Right cardiac atrium (tissue), 5 donors: Measurements from ENCODE around the gene MS4A1. TPM values are rescaled to one million over a fixed set of nuclear protein-coding genes. Genes with fewer than 3 reads are reported as not detected.
"Not testable (repeated sequence)": the region's sequence is repeated elsewhere in the genome, so short reads cannot be mapped to it uniquely, and the experiment has no call there.

Experiments used
- ATAC-seq, 2 donors: fragments of 200-7000 bp; cut with Tn5 transposase; one replicate each; pipeline versions ENCODE4 v1.8.0 to v1.9.1; 2020; ENCODE audit warnings: moderate library complexity in 2 of 2, mild to moderate bottlenecking in 1 of 2
- DNase-seq, 3 donors: peaks; one replicate each; pipeline ENCODE4 v3.0.0-alpha.2; 2020
- H3K27ac ChIP-seq: one replicate; pipeline ENCODE4 v1.5.1; 2013; ENCODE audit warnings: mild to moderate bottlenecking, low read length, control low read depth, moderate library complexity
- H3K27me3 ChIP-seq: one replicate; pipeline ENCODE4 v1.6.1; 2013; ENCODE audit not compliant: control insufficient read depth, insufficient read depth
- H3K4me1 ChIP-seq: one replicate; pipeline ENCODE4 v1.6.1; 2013; ENCODE audit warnings: low read length; ENCODE audit not compliant: control insufficient read depth, insufficient read depth
- H3K4me3 ChIP-seq: one replicate; pipeline ENCODE4 v1.5.1; 2013; ENCODE audit warnings: low read length, control low read depth
- H3K9me3 ChIP-seq: one replicate; pipeline ENCODE4 v1.6.1; 2013; ENCODE audit warnings: low read length; ENCODE audit not compliant: control insufficient read depth
- WGBS: extraction: QIAGEN DNeasy Blood & Tissue Kit; methylation state at CpG from one replicate; pipeline ENCODE4 v1.1.7; 2013; 5-methylcytosine and 5-hydroxymethylcytosine counted together
- intact Hi-C, 4 donors: fragments of 100-400 bp; cut with DNase I; formaldehyde crosslinking; loops; one replicate each; pipeline versions ENCODE4 v1.11.0 to v1.14.0; 2022 to 2023
- long read RNA-seq, 4 donors: library from polyadenylated mRNA; unstranded; transcript quantifications; one replicate each; pipeline ENCODE4 v2.0.0, GENCODE V29; 2020 to 2021
- polyA plus RNA-seq: library from polyadenylated mRNA; stranded (reverse); fragments of 200-250 nt; gene quantifications from one replicate; pipeline ENCODE4 v1.2.3, GENCODE V29; 2013
- total RNA-seq, 4 donors: library from RNA; stranded (reverse); fragmentation: NEBNext Ultra II Directional; extraction: Animal tissue kit (Norgen Biotek cat#: 25700); gene quantifications; one replicate each; pipeline ENCODE4 v1.2.1, GENCODE V29; 2021
- donor health status: healthy with polysubstance abuse.
- donor health status: DM: no; HTN: yes; CAD: no.
- donor health status: DM: no; HTN: no; CAD: no.
- donor health status: DM: no; HTN: yes; CAD: no; lungs with severe emphysema.
- donor health status: DM: yes; HTN: yes; CAD: no.

Gene MS4A1
- total RNA-seq (under 1 TPM in 1 of 4 donors, not detected in 3; 0.38 TPM), polyA plus RNA-seq (0.05 TPM)
- long read RNA-seq, donor 1: 0 reads
- long read RNA-seq, donor 2, partial matches to known transcripts: 1 of 1 reads
- long read RNA-seq, donor 2, other reads (novel, unspliced or antisense): 0 of 1 reads
- long read RNA-seq, donor 3: 0 reads
- long read RNA-seq, donor 4: 0 reads

DNA sequence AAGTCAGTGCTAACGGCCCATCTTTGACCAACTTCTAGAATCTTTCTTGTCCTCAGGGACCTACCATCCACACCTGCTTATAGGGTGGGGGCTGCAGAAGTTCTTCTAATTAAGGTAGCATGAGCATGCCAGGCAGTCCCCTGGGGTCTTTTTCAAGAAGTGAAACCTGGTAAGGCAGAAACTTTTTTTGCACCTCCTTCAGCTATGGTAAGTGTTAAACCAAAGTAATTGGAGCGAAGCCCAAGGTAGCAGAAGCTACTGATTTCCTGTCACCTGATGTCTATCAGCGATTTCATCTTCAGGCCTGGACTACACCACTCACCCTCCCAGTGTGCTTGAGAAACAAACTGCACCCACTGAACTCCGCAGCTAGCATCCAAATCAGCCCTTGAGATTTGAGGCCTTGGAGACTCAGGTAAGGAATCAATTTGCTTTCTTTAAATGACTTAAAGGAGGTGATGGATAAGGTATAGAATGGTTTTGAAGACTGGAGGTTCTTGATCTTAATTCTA, at the start of gene MS4A1:
MS4A1 (plus strand) TSS at position 317 of the 512 bp plus-strand sequence. CDS start 6,528 bp downstream, outside the sequence.
- no peaks in the 10 kb centered on the region for H3K4me1 ChIP-seq
- no peaks in the 10 kb centered on the region for H3K9me3 ChIP-seq
- no peak for DNase-seq
- no peak for ATAC-seq
- whole genome bisulfite sequencing: 72% methylated on average over 4 of the region's 4 CpGs
- intact Hi-C loops: no loop called here
- H3K27me3 ChIP-seq: no peaks in the 10 kb centered on the region
- H3K27ac ChIP-seq: no peak within 1 kb of the TSS
- H3K4me3 ChIP-seq: no peak within 1 kb of the TSS

DNA sequence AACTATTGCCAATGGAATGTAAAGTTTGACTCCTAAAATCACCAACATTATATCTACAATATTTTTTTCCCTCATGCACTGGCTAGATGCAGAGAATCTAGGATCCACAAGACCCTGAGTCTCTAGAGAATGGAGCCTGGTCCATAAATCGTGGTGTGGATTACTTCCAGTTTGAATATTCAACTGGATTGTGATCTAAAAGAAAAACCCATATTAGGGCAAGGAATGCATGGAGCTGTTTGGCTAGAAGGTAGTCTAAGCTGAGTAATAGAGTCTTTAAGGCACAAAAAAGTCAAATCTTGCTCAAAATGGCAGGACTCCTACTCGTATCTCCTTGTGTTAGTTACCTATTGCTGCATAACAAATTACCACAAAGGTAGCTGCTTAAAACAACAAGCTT, 35.6 kb upstream of the MS4A1 start:
- 15% methylated on average over 2 of the region's 2 CpGs for WGBS
- ATAC-seq (no peak), DNase-seq (no peak)
- H3K9me3 ChIP-seq: no peaks in the 10 kb centered on the region
- H3K4me1 ChIP-seq: no peaks in the 10 kb centered on the region
- no peaks in the 10 kb centered on the region for H3K27me3 ChIP-seq
- H3K27ac ChIP-seq: no peak overlapping the region
- intact Hi-C loops: no loop called here
- H3K4me3 ChIP-seq: no peak overlapping the region

DNA sequence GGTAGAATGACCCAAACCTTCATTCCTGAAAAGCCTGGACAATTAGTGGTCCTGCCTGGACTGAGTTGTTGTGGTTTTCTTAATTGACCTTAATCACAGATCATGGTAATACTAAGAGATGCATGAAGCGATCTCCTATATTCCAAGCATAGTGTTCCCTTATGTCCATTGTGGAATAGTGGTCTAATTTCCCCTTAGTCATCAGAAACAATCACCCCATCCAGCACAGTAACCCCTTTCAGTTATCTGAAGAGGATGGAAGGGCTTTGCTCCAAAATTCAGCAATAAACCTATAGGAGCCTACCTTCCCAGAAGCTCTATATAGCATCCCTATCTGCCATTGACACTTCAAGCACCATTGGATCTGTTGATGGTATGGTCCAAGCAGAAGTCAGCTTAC, 33.0 kb upstream of the MS4A1 start:
- DNase-seq (no peak), ATAC-seq (no peak)
- Histone ChIP-seq H3K4me1 (no peaks in the 10 kb centered on the region), H3K27ac (no peak overlapping the region), H3K27me3 (no peaks in the 10 kb centered on the region), H3K9me3 (no peaks in the 10 kb centered on the region), H3K4me3 (no peak overlapping the region)
- 76% methylated on average over 1 of the region's 1 CpG for WGBS
- intact Hi-C loops: no loop called here

DNA sequence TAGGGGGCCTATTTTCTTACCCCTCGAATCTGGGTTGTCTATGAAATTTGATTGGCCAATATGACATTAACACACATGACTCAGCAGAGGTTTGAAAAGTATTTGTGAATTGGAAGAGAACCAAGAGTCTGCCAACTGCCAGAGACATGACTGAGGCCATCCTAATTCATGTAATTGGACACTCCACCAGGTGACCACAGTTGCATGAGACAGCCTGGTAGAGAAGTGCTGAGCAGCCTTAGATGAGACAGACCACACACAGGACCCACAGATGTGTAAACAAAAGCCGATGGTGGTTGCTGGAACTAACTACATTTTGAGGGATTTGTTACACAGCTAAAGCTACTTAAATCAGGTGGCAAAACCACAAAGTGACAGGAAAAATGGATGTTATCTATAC, 27.1 kb upstream of the MS4A1 start:
- intact Hi-C loops: no loop called here
- 62% methylated on average over 2 of the region's 2 CpGs for WGBS

DNA sequence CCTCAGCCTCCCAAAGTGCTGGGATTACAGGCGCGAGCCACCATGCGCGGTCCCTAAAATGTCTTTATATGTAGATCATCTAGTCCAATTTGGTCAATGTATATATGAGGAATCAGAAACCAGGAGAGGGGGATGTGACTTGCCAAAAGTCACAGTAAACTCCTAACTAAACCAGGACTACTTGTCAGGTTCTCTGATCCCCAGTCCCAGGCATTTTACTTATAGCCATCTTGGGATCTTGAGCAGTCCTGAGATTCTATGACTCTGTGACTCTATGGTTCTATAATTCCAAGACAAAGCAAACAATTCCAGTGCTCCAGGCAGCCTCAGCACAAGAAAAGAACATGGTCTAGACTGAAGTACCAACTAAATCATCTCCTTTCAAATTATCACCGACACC, 26.4 kb upstream of the MS4A1 start, which contains the start of gene MS4A5:
MS4A5 (plus strand) TSS at position 301 of the 400 bp plus-strand sequence. CDS start 103 bp downstream, outside the sequence.
- WGBS: 96% methylated on average over 5 of the region's 5 CpGs
- no peak for DNase-seq
- no peaks in the 10 kb centered on the region for H3K9me3 ChIP-seq

More for the DNA sequence above, 27.1 kb upstream of the MS4A1 start:
- no peaks in the 10 kb centered on the region for H3K4me1 ChIP-seq
- ATAC-seq: no peak
- H3K27ac ChIP-seq: no peak overlapping the region
- H3K9me3 ChIP-seq: no peaks in the 10 kb centered on the region
- no peak for DNase-seq
- H3K4me3 ChIP-seq: no peak overlapping the region
- H3K27me3 ChIP-seq: peaks cover 4% of the 10 kb centered on the region

DNA sequence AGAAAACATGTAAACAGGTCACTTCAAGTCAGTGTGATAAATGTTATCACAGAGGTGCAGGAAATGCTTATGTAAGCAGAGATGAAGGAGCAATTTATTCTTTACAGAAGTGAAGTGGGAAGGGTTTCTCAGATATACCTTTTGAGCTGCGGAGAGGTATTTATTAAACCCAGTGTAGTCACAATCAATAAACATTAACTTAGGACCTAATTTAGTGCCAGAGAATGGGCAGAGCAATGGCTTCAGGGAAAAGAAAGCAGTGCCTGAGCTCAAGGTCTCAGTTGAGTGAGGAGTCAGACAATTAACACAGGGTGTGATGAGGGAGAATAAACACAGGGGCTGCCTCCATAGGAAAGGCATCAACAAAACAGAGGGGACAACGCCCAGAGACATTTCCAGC, 24.4 kb upstream of the MS4A1 start:
- intact Hi-C loops: no loop called here
- no peak for DNase-seq
- H3K4me1 ChIP-seq: no peaks in the 10 kb centered on the region
- no peak overlapping the region for H3K27ac ChIP-seq
- no peaks in the 10 kb centered on the region for H3K9me3 ChIP-seq
- ATAC-seq: no peak
- H3K4me3 ChIP-seq: no peak overlapping the region
- peaks cover 4% of the 10 kb centered on the region for H3K27me3 ChIP-seq
- WGBS: 73% methylated on average over 2 of the region's 2 CpGs

More for the DNA sequence above, 26.4 kb upstream of the MS4A1 start, which contains the start of gene MS4A5:
- Histone ChIP-seq H3K4me3 (no peak within 1 kb of the TSS), H3K27ac (no peak within 1 kb of the TSS), H3K27me3 (peaks cover 4% of the 10 kb centered on the region), H3K4me1 (no peaks in the 10 kb centered on the region)
- no peak for ATAC-seq
- intact Hi-C loops: no loop called here

DNA sequence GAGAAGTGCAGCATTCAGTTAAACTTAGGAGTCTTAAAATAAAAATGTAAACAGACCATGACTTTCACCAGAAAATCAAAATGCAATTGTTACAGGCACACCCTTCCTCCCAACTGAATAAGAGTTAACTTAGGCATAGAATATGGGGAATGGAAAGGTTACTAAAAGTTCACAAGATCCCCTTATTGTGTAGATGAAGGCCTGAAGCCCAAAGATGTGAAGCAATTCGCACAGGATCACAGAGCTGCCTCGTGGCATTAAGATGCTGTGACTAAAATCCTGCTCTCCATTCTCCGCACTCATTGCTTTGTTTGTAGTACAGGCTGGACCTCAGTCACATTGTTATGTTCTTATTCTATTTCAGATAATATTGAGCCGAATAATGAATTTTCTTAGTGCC, 22.2 kb upstream of the MS4A1 start:
- Histone ChIP-seq H3K27ac (no peak overlapping the region), H3K4me1 (no peaks in the 10 kb centered on the region), H3K4me3 (no peak overlapping the region), H3K27me3 (peaks cover 4% of the 10 kb centered on the region), H3K9me3 (no peaks in the 10 kb centered on the region)
- intact Hi-C loops: no loop called here
- no peak for DNase-seq
- 66% methylated on average over 4 of the region's 4 CpGs for WGBS
- ATAC-seq: no peak

DNA sequence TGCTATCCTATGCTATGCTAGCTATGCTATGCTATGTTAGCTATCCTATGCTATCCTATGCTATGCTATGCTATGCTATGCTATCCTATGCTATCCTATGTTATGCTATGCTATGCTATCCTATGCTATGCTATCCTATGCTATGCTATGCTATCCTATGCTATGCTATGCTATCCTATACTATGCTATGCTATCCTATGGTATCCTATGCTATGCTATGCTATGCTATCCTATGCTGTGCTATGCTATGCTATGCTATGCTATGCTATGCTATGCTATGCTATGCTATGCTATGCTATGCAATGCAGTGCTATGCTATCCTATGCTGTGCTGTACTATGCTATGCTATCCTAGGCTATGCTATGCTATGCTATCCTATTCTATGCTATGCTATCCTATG, 8.6 kb upstream of the MS4A1 start:
- Histone ChIP-seq H3K4me1 (no peaks in the 10 kb centered on the region), H3K27me3 (no peaks in the 10 kb centered on the region), H3K27ac (no peak overlapping the region), H3K4me3 (no peak overlapping the region), H3K9me3 (no peaks in the 10 kb centered on the region)
- intact Hi-C loops: no loop called here
- DNase-seq (no peak), ATAC-seq (no peak)

DNA sequence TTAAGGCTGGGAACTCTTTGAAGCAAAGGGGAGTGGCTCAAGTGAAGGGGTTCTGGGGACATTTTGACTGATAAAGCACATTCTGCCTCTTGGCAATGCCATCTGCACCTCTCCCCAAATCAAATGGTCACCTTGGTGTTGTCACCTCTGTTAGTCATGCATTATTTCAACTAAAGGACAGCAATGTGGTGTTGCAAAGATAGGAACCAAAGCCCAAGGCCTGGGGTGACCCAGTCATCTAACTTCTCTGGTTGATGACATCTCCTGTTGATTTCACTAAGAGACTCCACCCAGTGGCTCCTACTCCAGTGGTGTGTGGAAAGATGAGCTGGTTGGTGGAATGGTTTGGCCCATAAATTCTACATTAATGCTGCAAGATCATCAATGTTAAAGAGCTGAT, 7.8 kb upstream of the MS4A1 start:
- H3K27me3 ChIP-seq: no peaks in the 10 kb centered on the region
- no peak for ATAC-seq
- peak in 1 of 3 donors; percentile 13 for DNase-seq
- no peaks in the 10 kb centered on the region for H3K4me1 ChIP-seq
- H3K9me3 ChIP-seq: no peaks in the 10 kb centered on the region
- intact Hi-C loops: no loop called here
- H3K4me3 ChIP-seq: no peak overlapping the region
- no peak overlapping the region for H3K27ac ChIP-seq

DNA sequence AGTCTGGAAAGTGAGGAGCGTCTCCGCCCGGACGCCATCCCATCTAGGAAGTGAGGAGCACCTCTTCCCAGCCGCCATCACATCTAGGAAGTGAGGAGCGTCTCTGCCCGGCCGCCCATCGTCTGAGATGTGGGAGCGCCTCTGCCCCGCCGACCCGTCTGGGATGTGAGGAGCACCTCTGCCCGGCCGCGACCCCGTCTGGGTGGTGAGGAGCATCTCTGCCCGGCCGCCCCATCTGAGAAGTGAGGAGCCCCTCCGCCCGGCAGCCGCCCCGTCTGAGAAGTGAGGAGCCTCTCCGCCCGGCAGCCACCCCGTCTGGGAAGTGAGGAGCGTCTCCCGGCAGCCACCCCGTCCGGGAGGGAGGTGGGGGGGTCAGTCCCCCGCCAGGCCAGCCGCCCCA, 4.5 kb upstream of the MS4A1 start:
- H3K4me1 ChIP-seq, H3K27ac ChIP-seq, intact Hi-C loops, ATAC-seq, H3K27me3 ChIP-seq, H3K4me3 ChIP-seq, H3K9me3 ChIP-seq: not testable (repeated sequence)
- peak in 2 of 3 donors; percentile 25 to 38 for DNase-seq
- WGBS: 95% methylated on average over 32 of the region's 32 CpGs

DNA sequence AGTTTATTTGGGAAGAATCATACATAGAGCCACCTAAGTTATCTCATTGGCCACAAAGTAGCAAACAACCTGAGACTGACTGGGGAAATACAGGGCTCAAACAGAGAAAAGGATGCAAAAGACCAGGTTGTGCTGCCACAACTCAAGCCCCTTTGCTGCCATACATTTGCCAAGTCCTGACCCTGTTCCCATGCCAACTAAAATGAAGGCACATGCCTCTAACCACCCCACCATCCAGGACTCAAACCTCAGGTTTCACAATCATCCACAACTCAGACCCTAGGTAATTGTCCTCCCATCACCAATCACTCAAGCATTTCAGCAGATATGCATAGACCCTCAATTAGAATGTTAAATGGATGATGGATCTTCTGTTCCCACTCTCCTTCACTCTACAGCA, 1.4 kb upstream of the MS4A1 start:
- ATAC-seq (no peak), DNase-seq (no peak)
- intact Hi-C loops: no loop called here
- no peaks in the 10 kb centered on the region for H3K27me3 ChIP-seq
- H3K4me1 ChIP-seq: no peaks in the 10 kb centered on the region
- no peak overlapping the region for H3K27ac ChIP-seq
- H3K9me3 ChIP-seq: no peaks in the 10 kb centered on the region
- H3K4me3 ChIP-seq: no peak overlapping the region

DNA sequence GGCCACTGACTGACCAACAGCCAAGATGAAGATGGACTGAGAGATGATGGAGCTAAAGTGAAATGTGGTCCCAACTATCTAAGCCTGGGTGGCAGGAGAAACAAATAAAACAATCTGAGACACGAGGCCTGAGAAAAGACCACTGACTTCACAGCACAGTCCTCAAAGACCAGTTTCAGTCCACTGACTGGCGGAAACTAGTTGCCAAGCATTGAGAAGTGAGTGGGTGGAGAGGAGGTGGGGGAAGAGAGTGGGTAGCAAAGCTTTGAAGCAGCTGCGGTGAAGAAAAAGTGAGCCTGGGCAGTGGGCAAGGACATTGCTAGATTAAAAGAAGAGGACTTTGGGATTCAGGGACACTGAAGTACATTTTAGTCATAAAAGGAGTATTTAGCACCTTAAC, 1.9 kb downstream of the MS4A1 start:
- ATAC-seq (no peak), DNase-seq (no peak)
- Histone ChIP-seq H3K4me3 (no peak overlapping the region), H3K4me1 (no peaks in the 10 kb centered on the region), H3K27me3 (no peaks in the 10 kb centered on the region), H3K9me3 (no peaks in the 10 kb centered on the region), H3K27ac (no peak overlapping the region)
- 75% methylated on average over 3 of the region's 3 CpGs for WGBS
- intact Hi-C loops: no loop called here
